SK-N-SH (cell line): Measurements from ENCODE around the gene KCNA10. TPM values are rescaled to one million over a fixed set of nuclear protein-coding genes. Genes with fewer than 3 reads are reported as not detected.

Experiments used
- CTCF ChIA-PET: fragments of 300-600, 350-600 bp; formaldehyde crosslinking; extraction: SDS; loops from one replicate; lab custom pipeline; 2021; lab: Yijun Ruan, JAX
- POLR2A ChIA-PET: fragments of 350-600 bp; sonication (Branson Sonifier 250); formaldehyde crosslinking; extraction: SDS; loops from one replicate; lab custom pipeline; 2020; ENCODE audit warnings: antibody characterized with exemption, inconsistent platforms; lab: Yijun Ruan, JAX
- DNase-seq: peaks from one replicate; pipeline ENCODE4 v3.0.0; 2012
- H2AFZ ChIP-seq: fragments of 200-600 bp; sonication (generic); 2 replicates; pipeline ENCODE4 v1.8.1; 2016; ENCODE audit warnings: antibody characterized with exemption, mild to moderate bottlenecking, low read depth
- H3F3A ChIP-seq: fragments of 200-600 bp; sonication (generic); replicated peaks from 2 replicates; pipeline ENCODE3; 2016; ENCODE audit warnings: antibody characterized with exemption, mild to moderate bottlenecking; ENCODE audit not compliant: insufficient read depth
- H3K27ac ChIP-seq, 2 experiments: fragments of 200-500 bp in 1 of 2; fragments of 200-600 bp in 1 of 2; sonication (Bioruptor generic) in 1 of 2; sonication (generic), shearing (Covaris generic) in 1 of 2; 2 replicates each; pipeline versions ENCODE4 v1.5.1 to v1.6.1; 2014 to 2016; ENCODE audit warnings: low read depth in 2 of 2, inconsistent platforms in 1 of 2, low read length in 1 of 2, mild to moderate bottlenecking in 1 of 2, mixed read lengths in 1 of 2
- H3K27me3 ChIP-seq: fragments of 200-600 bp; sonication (generic), shearing (Covaris generic); 2 replicates; pipeline ENCODE4 v1.6.1; 2016; ENCODE audit warnings: mixed run types; ENCODE audit not compliant: insufficient read depth
- H3K36me3 ChIP-seq, 2 experiments: fragments of 200-500 bp in 1 of 2; fragments of 200-600 bp in 1 of 2; sonication (Bioruptor generic) in 1 of 2; sonication (generic) in 1 of 2; replicated peaks in 1 of 2; 2 replicates each; pipeline versions ENCODE3 to v1.5.1; 2014 to 2016; ENCODE audit warnings: low read length in 1 of 2, mild to moderate bottlenecking in 1 of 2; ENCODE audit not compliant: insufficient read depth in 2 of 2, control insufficient read depth in 1 of 2
- H3K4me1 ChIP-seq, 2 experiments: fragments of 200-500 bp in 1 of 2; fragments of 200-600 bp in 1 of 2; sonication (Bioruptor generic) in 1 of 2; sonication (generic), shearing (Covaris generic) in 1 of 2; 2 replicates each; pipeline versions ENCODE4 v1.5.1 to v1.6.1; 2014 to 2016; ENCODE audit warnings: low read depth in 1 of 2, low read length in 1 of 2, mixed run types in 1 of 2; ENCODE audit not compliant: insufficient read depth in 2 of 2, control insufficient read depth in 1 of 2
- H3K4me2 ChIP-seq: fragments of 200-600 bp; sonication (generic), shearing (Covaris generic); 2 replicates; pipeline ENCODE4 v1.6.1; 2017; ENCODE audit warnings: mixed run types
- H3K4me3 ChIP-seq, 2 experiments: fragments of 200-500 bp in 1 of 2; fragments of 200-600 bp in 1 of 2; sonication (Bioruptor generic) in 1 of 2; sonication (generic), shearing (Covaris generic) in 1 of 2; 2 replicates each; pipeline versions ENCODE4 v1.5.1 to v1.8.1; 2014 to 2016; ENCODE audit warnings: low read depth in 2 of 2, inconsistent platforms in 1 of 2, low read length in 1 of 2, mild to moderate bottlenecking in 1 of 2, mixed read lengths in 1 of 2, moderate library complexity in 1 of 2
- H3K79me2 ChIP-seq: fragments of 200-600 bp; sonication (generic); 2 replicates; pipeline ENCODE4 v1.8.1; 2017; ENCODE audit warnings: mild to moderate bottlenecking; ENCODE audit not compliant: insufficient read depth
- H3K9ac ChIP-seq: fragments of 200-600 bp; sonication (generic); 2 replicates; pipeline ENCODE4 v1.6.1; 2017; ENCODE audit warnings: mixed run types
- H3K9me2 ChIP-seq: fragments of 200-600 bp; sonication (generic); 2 replicates; pipeline ENCODE4 v1.6.1; 2017; ENCODE audit warnings: mixed run types
- H3K9me3 ChIP-seq: fragments of 200-600 bp; sonication (generic); 2 replicates; pipeline ENCODE4 v1.6.1; 2017; ENCODE audit warnings: mixed run types, mild to moderate bottlenecking, moderate library complexity
- H4K20me1 ChIP-seq: fragments of 200-600 bp; sonication (generic); 2 replicates; pipeline ENCODE4 v1.6.1; 2017; ENCODE audit warnings: mild to moderate bottlenecking, mixed run types; ENCODE audit not compliant: insufficient read depth
- CHD2 ChIP-seq: fragments of 150-350 bp; IDR thresholded peaks from 2 replicates; pipeline ENCODE4 v1.6.1; 2018; ENCODE audit warnings: low read length; ENCODE audit not compliant: partially characterized antibody
- CTCF ChIP-seq: fragments of 200-600 bp; sonication (generic); IDR thresholded peaks from 2 replicates; pipeline ENCODE4 v1.6.1; 2017; ENCODE audit warnings: antibody characterized with exemption, mild to moderate bottlenecking, moderate library complexity
- FOXJ3 ChIP-seq: sonication (generic); formaldehyde crosslinking; IDR thresholded peaks from 2 replicates; pipeline ENCODE4 v1.5.1; 2020; ENCODE audit warnings: mild to moderate bottlenecking, missing genetic modification reagents
- GABPA ChIP-seq: IDR thresholded peaks from 2 replicates; pipeline ENCODE4 v1.4.0; 2012; ENCODE audit warnings: low read depth, mild to moderate bottlenecking
- IRF3 ChIP-seq: fragments of 150-350 bp; IDR thresholded peaks from 2 replicates; pipeline ENCODE4 v1.6.1; 2016; ENCODE audit warnings: mild to moderate bottlenecking, low read depth, low read length
- MXI1 ChIP-seq: IDR thresholded peaks from 2 replicates; pipeline ENCODE4 v1.6.1; 2012; ENCODE audit warnings: mild to moderate bottlenecking, low read depth, low read length, improper control_type of control experiment
- RCOR1 ChIP-seq: fragments of 150-350 bp; IDR thresholded peaks from 2 replicates; pipeline ENCODE4 v1.6.1; 2017; ENCODE audit warnings: antibody characterized with exemption, low read length
- REST ChIP-seq: IDR thresholded peaks from 2 replicates; pipeline ENCODE4 v1.6.1; 2012; ENCODE audit warnings: mild to moderate bottlenecking, low read depth, low read length, moderate library complexity
- RXRA ChIP-seq: IDR thresholded peaks from 2 replicates; pipeline ENCODE4 v1.4.0; 2012; ENCODE audit warnings: low read depth, mild to moderate bottlenecking, borderline replicate concordance
- TAF1 ChIP-seq: IDR thresholded peaks from 2 replicates; pipeline ENCODE4 v1.6.1; 2012; ENCODE audit warnings: low read depth, mild to moderate bottlenecking, low read length, moderate library complexity, borderline replicate concordance
- TCF12 ChIP-seq: IDR thresholded peaks from 2 replicates; pipeline ENCODE4 v1.4.0; 2012
- TEAD4 ChIP-seq: IDR thresholded peaks from 2 replicates; pipeline ENCODE4 v1.4.0; 2012; ENCODE audit warnings: mild to moderate bottlenecking, borderline replicate concordance; ENCODE audit not compliant: insufficient read depth
- USF1 ChIP-seq: IDR thresholded peaks from 2 replicates; pipeline ENCODE4 v1.4.0; 2012; ENCODE audit warnings: low read depth, borderline replicate concordance
- USF2 ChIP-seq: fragments of 150-350 bp; IDR thresholded peaks from 2 replicates; pipeline ENCODE4 v1.6.1; 2017; ENCODE audit warnings: antibody characterized with exemption, low read length, low read depth, borderline replicate concordance
- ZBTB33 ChIP-seq: IDR thresholded peaks from 2 replicates; pipeline ENCODE4 v1.4.0; 2012; ENCODE audit warnings: low read depth, borderline replicate concordance
- WGBS: methylation state at CpG from one replicate; pipeline ENCODE4 v1.1.6; 2017; ENCODE audit warnings: low lambda C conversion rate; 5-methylcytosine and 5-hydroxymethylcytosine counted together
- polyA plus RNA-seq, 3 experiments: library from polyadenylated mRNA; depleted of rRNA; stranded (reverse); fragments of >200 nt; gene quantifications; 2 replicates each; pipeline ENCODE4 v1.2.3, GENCODE V29; 2012

The KCNA10 gene
- polyA plus RNA-seq, 1 of the 3 experiments (the other 2 are of a cell fraction) = not detected

- H3K36me3 ChIP-seq = no peaks in the 10 kb centered on the region
- no peak overlapping the region for H2AFZ ChIP-seq
- no peaks in the 10 kb centered on the region; the same call in 1 of the 2 replicates for H3K27me3 ChIP-seq
- H3K79me2 ChIP-seq = no peaks in the 10 kb centered on the region
- H3K9ac ChIP-seq = no peak overlapping the region
- whole genome bisulfite sequencing = 30% methylated on average over 3 of the region's 3 CpGs
- H3K9me3 ChIP-seq = no peaks in the 10 kb centered on the region
- TF ChIP-seq CTCF (no peak), USF1 (no peak), TEAD4 (no peak), MXI1 (no peak), CHD2 (no peak)
- DNase-seq = no peak
- no peaks in the 10 kb centered on the region for H3F3A ChIP-seq
- no peak overlapping the region for H3K4me2 ChIP-seq
- H3K9me2 ChIP-seq = no peaks in the 10 kb centered on the region
- CTCF ChIA-PET = interaction anchor here (0.8 to 12.5 kb wide), 15 partner anchors 8 to 313 kb away, joined by 3 to 242 read pairs (median 6); partner anchors contain the start of gene KCNA2
- H3K4me1 ChIP-seq = no peaks in the 10 kb centered on the region; a peak in 1 of 4 replicates
- H3K27ac ChIP-seq = no peak overlapping the region
- POLR2A ChIA-PET = no interaction called here
- H4K20me1 ChIP-seq = no peaks in the 10 kb centered on the region
- H3K4me3 ChIP-seq = no peak overlapping the region
Measured at GRCh38 chr1:110520827-110521226, 1.9 kb upstream of the KCNA10 start.

GRCh38 chr1:110515891-110516290, 3.1 kb downstream of the KCNA10 start:
- Histone ChIP-seq H3F3A (no peaks in the 10 kb centered on the region), H3K9ac (no peak overlapping the region), H3K9me2 (no peaks in the 10 kb centered on the region), H3K27ac (no peak overlapping the region), H3K27me3 (no peaks in the 10 kb centered on the region; the same call in 1 of the 2 replicates), H3K4me3 (no peak overlapping the region), H3K4me1 (no peaks in the 10 kb centered on the region), H4K20me1 (no peaks in the 10 kb centered on the region), H3K79me2 (no peaks in the 10 kb centered on the region), H3K4me2 (no peak overlapping the region), H3K9me3 (no peaks in the 10 kb centered on the region), H3K36me3 (no peaks in the 10 kb centered on the region), H2AFZ (no peak overlapping the region)
- CTCF ChIA-PET = interaction anchor here (0.6 to 2.1 kb wide), 5 partner anchors 8 to 103 kb away, joined by 4 to 14 read pairs (median 6); no protein-coding TSS in a partner anchor
- no peak for DNase-seq
- POLR2A ChIA-PET = no interaction called here
- 25% methylated on average over 4 of the region's 5 CpGs for WGBS
- TF ChIP-seq TAF1 = no peak
- TF ChIP-seq USF2 = no peak
- no peak for TF ChIP-seq TCF12
- no peak for TF ChIP-seq REST
- TF ChIP-seq ZBTB33 = no peak
- no peak for TF ChIP-seq GABPA
- no peak for TF ChIP-seq IRF3
- TF ChIP-seq RXRA = no peak
- no peak for TF ChIP-seq RCOR1
- TF ChIP-seq FOXJ3 = no peak
- no peak for TF ChIP-seq USF1
